HepG2 (cell line): Measurements from ENCODE around the gene CD7. TPM values are rescaled to one million over a fixed set of nuclear protein-coding genes. Genes with fewer than 3 reads are reported as not detected.

Source experiments
- ATAC-seq: fragments of 200-7000 bp; cut with Tn5 transposase; 3 replicates; pipeline ENCODE4 v1.9.1; 2020; ENCODE audit warnings: mild to moderate bottlenecking, moderate library complexity
- BruUV-seq: library from RNA; stranded (reverse); fragments of 400-500 nt; replicated peaks from 2 replicates; lab custom pipeline; 2021; lab: Mats Ljungman, UMichigan
- CTCF ChIA-PET: fragments of 300-600 bp; formaldehyde crosslinking; extraction: SDS; loops from one replicate; lab custom pipeline; 2021; ENCODE audit warnings: low total read pairs, inconsistent platforms, low intra/inter-chr PET ratio; lab: Yijun Ruan, JAX
- POLR2A ChIA-PET: fragments of 350-600 bp; sonication (Branson Sonifier 250); formaldehyde crosslinking; loops from one replicate; lab custom pipeline; 2020; ENCODE audit warnings: antibody characterized with exemption, inconsistent platforms; lab: Yijun Ruan, JAX
- DNase-seq: peaks from one replicate; pipeline ENCODE4 v3.0.0-alpha.2; 2015; ENCODE audit warnings: low spot score
- FAIRE-seq: peaks from 3 replicates; lab custom pipeline; 2011; peaks lifted over from hg19 to GRCh38; lab: Jason Lieb, UNC
- H2AFZ ChIP-seq: one replicate; pipeline ENCODE4 v1.6.1; 2011; ENCODE audit warnings: low read length, inconsistent platforms
- H3K27ac ChIP-seq: fragments of 300-600 bp; 3 replicates; pipeline ENCODE4 v1.8.0; 2011; ENCODE audit warnings: mixed run types, mild to moderate bottlenecking, mixed read lengths, low read length, inconsistent platforms; ENCODE audit not compliant: insufficient read depth; ENCODE audit errors: extremely low read length
- H3K27me3 ChIP-seq, 2 experiments: fragments of 200-600 bp in 1 of 2; 2 replicates in 1 of 2; 3 replicates in 1 of 2; pipeline versions ENCODE4 v1.6.0 to v1.8.0; 2011; ENCODE audit warnings: low read length in 2 of 2, mild to moderate bottlenecking in 2 of 2, moderate library complexity in 2 of 2, inconsistent platforms in 1 of 2; ENCODE audit not compliant: insufficient read depth in 2 of 2, control insufficient read depth in 1 of 2
- H3K36me3 ChIP-seq, 2 experiments: fragments of 200-600 bp in 1 of 2; replicated peaks in 1 of 2; 2 replicates in 1 of 2; 3 replicates in 1 of 2; pipeline versions ENCODE4 v1.5.1 to v1.8.0; 2011; ENCODE audit warnings: low read length in 2 of 2, inconsistent platforms in 1 of 2; ENCODE audit not compliant: insufficient read depth in 2 of 2, control insufficient read depth in 1 of 2
- H3K4me1 ChIP-seq: 2 replicates; pipeline ENCODE4 v1.5.1; 2012; ENCODE audit warnings: low read length, inconsistent platforms; ENCODE audit not compliant: insufficient read depth
- H3K4me2 ChIP-seq: 2 replicates; pipeline ENCODE4 v1.6.0; 2011; ENCODE audit warnings: low read depth, low read length, inconsistent platforms
- H3K4me3 ChIP-seq, 3 experiments: fragments of 200-600 bp in 1 of 3; sonication (generic), shearing (Covaris generic) in 1 of 3; replicated peaks in 1 of 3; 2 replicates each; pipeline ENCODE4 v1.5.1; 2011 to 2016; ENCODE audit warnings: low read length in 3 of 3, inconsistent platforms in 2 of 3, low read depth in 2 of 3, mild to moderate bottlenecking in 2 of 3, control low read depth in 1 of 3, mixed read lengths in 1 of 3; ENCODE audit not compliant: insufficient read depth in 1 of 3
- H3K79me2 ChIP-seq: one replicate; pipeline ENCODE4 v1.6.1; 2011; ENCODE audit warnings: low read length, inconsistent platforms; ENCODE audit not compliant: insufficient read depth
- H3K9ac ChIP-seq: 2 replicates; pipeline ENCODE4 v1.6.0; 2011; ENCODE audit warnings: mild to moderate bottlenecking, low read depth, low read length, inconsistent platforms; ENCODE audit not compliant: insufficient read depth
- H3K9me3 ChIP-seq: 2 replicates; pipeline ENCODE4 v1.5.1; 2012; ENCODE audit warnings: mild to moderate bottlenecking, low read length
- H4K20me1 ChIP-seq: 2 replicates; pipeline ENCODE4 v1.6.0; 2011; ENCODE audit warnings: inconsistent platforms, mild to moderate bottlenecking, low read length, moderate library complexity; ENCODE audit not compliant: insufficient read depth
- AGO2 ChIP-seq: fragments of 200-400 bp; formaldehyde crosslinking; optimal IDR thresholded peaks from 2 replicates; pipeline ENCODE3; 2017; ENCODE audit warnings: mild to moderate bottlenecking, low read depth, low read length, moderate library complexity
- ASH2L ChIP-seq: fragments of 300-600, 200-600 bp; sonication (generic); IDR thresholded peaks from 2 replicates; pipeline ENCODE4 v1.7.0; 2017; ENCODE audit warnings: low read depth, mild to moderate bottlenecking, moderate library complexity, mixed read lengths, low read length; ENCODE audit not compliant: insufficient read length
- DPF2 ChIP-seq: sonication (generic); formaldehyde crosslinking; IDR thresholded peaks from 2 replicates; pipeline ENCODE4 v1.4.0; 2020; ENCODE audit warnings: mild to moderate bottlenecking, low read depth, missing genetic modification reagents, borderline replicate concordance
- GATAD2A ChIP-seq: IDR thresholded peaks from 2 replicates; pipeline ENCODE4 v1.6.1; 2016
- HNRNPL ChIP-seq: fragments of 200-400 bp; formaldehyde crosslinking; IDR thresholded peaks from 2 replicates; pipeline ENCODE4 v1.6.1; 2017; ENCODE audit warnings: mild to moderate bottlenecking, low read depth, low read length
- IRF1 ChIP-seq: sonication (generic); formaldehyde crosslinking; IDR thresholded peaks from 2 replicates; pipeline ENCODE4 v1.4.0; 2020; ENCODE audit warnings: low read depth, mild to moderate bottlenecking, missing genetic modification reagents
- MAFF ChIP-seq: IDR thresholded peaks from 2 replicates; pipeline ENCODE4 v1.6.1; 2011; ENCODE audit warnings: low read depth, low read length, improper control_type of control experiment
- NCOA2 ChIP-seq: sonication (generic); formaldehyde crosslinking; IDR thresholded peaks from 2 replicates; pipeline ENCODE4 v1.8.0; 2022; ENCODE audit warnings: inconsistent platforms
- POLR2A ChIP-seq, 2 experiments: IDR thresholded peaks; 2 replicates each; pipeline ENCODE4 v1.6.1; 2011; ENCODE audit warnings: low read depth in 2 of 2, low read length in 2 of 2, mild to moderate bottlenecking in 1 of 2, moderate library complexity in 1 of 2; ENCODE audit not compliant: insufficient read depth in 1 of 2
- PPARG ChIP-seq: conservative IDR thresholded peaks from 2 replicates; pipeline ENCODE4 v1.6.1; 2016; ENCODE audit warnings: missing biosample characterization, missing genetic modification reagents
- RXRA ChIP-seq: sonication (generic); formaldehyde crosslinking; IDR thresholded peaks from 2 replicates; pipeline ENCODE4 v1.5.1; 2020; ENCODE audit warnings: missing genetic modification reagents
- SRSF1 ChIP-seq: fragments of 200-400 bp; formaldehyde crosslinking; optimal IDR thresholded peaks from 2 replicates; pipeline ENCODE3; 2017; ENCODE audit warnings: mild to moderate bottlenecking, low read depth, low read length, moderate library complexity
- TARDBP ChIP-seq: sonication (generic); formaldehyde crosslinking; IDR thresholded peaks from 2 replicates; pipeline ENCODE4 v1.8.0; 2022; ENCODE audit warnings: mild to moderate bottlenecking, missing genetic modification reagents
- TEAD2 ChIP-seq: sonication (generic); formaldehyde crosslinking; IDR thresholded peaks from 2 replicates; pipeline ENCODE4 v1.9.0; 2021; ENCODE audit warnings: missing genetic modification reagents
- TRIM22 ChIP-seq: fragments of 450-650 bp; IDR thresholded peaks from 2 replicates; pipeline ENCODE4 v1.6.1; 2017
- ZBTB25 ChIP-seq: IDR thresholded peaks from 2 replicates; pipeline ENCODE4 v1.6.1; 2018; ENCODE audit warnings: missing genetic modification reagents
- ZNF615 ChIP-seq: sonication (generic); formaldehyde crosslinking; IDR thresholded peaks from 2 replicates; pipeline ENCODE4 v1.5.0; 2020; ENCODE audit warnings: mild to moderate bottlenecking, missing genetic modification reagents, borderline replicate concordance
- ZNF75D ChIP-seq: sonication (generic); formaldehyde crosslinking; IDR thresholded peaks from 2 replicates; pipeline ENCODE4 v1.8.1; 2023; ENCODE audit warnings: missing genetic modification reagents, mild to moderate bottlenecking, borderline replicate concordance
- WGBS: methylation state at CpG from one replicate; pipeline ENCODE4 v1.1.6; 2017; ENCODE audit warnings: low lambda C conversion rate; 5-methylcytosine and 5-hydroxymethylcytosine counted together
- in situ Hi-C: cut with HindIII; loops from 2 replicates; pipeline ENCODE4 v1.10.0; 2017; ENCODE audit warnings: low pct_unique_long_range_greater_than_20kb; ENCODE audit not compliant: extremely low pct_ligation_motif_present
- intact Hi-C: fragments of 100-400 bp; cut with micrococcal nuclease; formaldehyde crosslinking; loops from one replicate; pipeline ENCODE4 v1.10.0; 2022; ENCODE audit not compliant: unreplicated experiment
- polyA plus RNA-seq, 8 experiments: library from polyadenylated mRNA; depleted of rRNA in 3 of 8; stranded (reverse) in 7 of 8; unstranded in 1 of 8; fragments of >200 nt; fragmentation: Illumina TruSeq in 4 of 8; extraction: Trizol in 4 of 8; gene quantifications; 2 replicates each; pipeline versions ENCODE4 v1.2.1 to v1.2.3, GENCODE V29; 2011 to 2016; ENCODE audit warnings: low read depth in 4 of 8, missing spikeins in 1 of 8, mixed read lengths in 1 of 8; ENCODE audit not compliant: insufficient read depth in 1 of 8
- total RNA-seq, 5 experiments: library from RNA; depleted of rRNA; stranded (reverse); fragments of >200 nt; fragmentation: Illumina TruSeq; extraction: Trizol; gene quantifications; 2 replicates each; pipeline ENCODE4 v1.2.3, GENCODE V29; 2016; ENCODE audit warnings: low read depth in 1 of 5

The CD7 gene
- total and polyA plus RNA-seq, 2 of the 13 experiments (the other 11 are each of a cell fraction or from before 2014, with no cell fraction given) = 67.6 to 76.4 TPM

GRCh38 chr17:82342361-82343079 lies 25.1 kb upstream of the CD7 start (continued):
- TF ChIP-seq TRIM22 = no peak
- no peak for TF ChIP-seq MAFF
- no peak for TF ChIP-seq PPARG

GRCh38 chr17:82339634-82340580 lies 22.5 kb upstream of the CD7 start:
- peak overlapping the region; percentile 72 for H3K27ac ChIP-seq
- in situ Hi-C loops (no loop called here), intact Hi-C loops (loop anchor here (5.0 to 10.0 kb wide), 2 partner anchors 38 to 175 kb away; partner anchors contain the start of gene FOXK2)
- ATAC-seq = no peak
- WGBS = 60% methylated on average over 10 of the region's 10 CpGs
- ChIA-PET CTCF (no interaction called here), POLR2A (interaction anchor here (1.0 to 20.8 kb wide), 7 partner anchors 9 to 40 kb away, joined by 4 to 270 read pairs (median 4); partner anchors contain the start of gene CD7)
- peak overlapping the region; percentile 48 to 69 (median 56) for H3K4me3 ChIP-seq
- BruUV-seq = no TSS peak
- H3K36me3 ChIP-seq = no peaks in the 10 kb centered on the region
- FAIRE-seq = no peak
- H2AFZ ChIP-seq = no peak overlapping the region
- H3K9me3 ChIP-seq = no peaks in the 10 kb centered on the region
- H4K20me1 ChIP-seq = no peaks in the 10 kb centered on the region
- peaks cover 12% of the 10 kb centered on the region for H3K79me2 ChIP-seq
- H3K4me2 ChIP-seq = peak overlapping the region; percentile 90
- H3K9ac ChIP-seq = peak overlapping the region; percentile 75
- H3K27me3 ChIP-seq = no peaks in the 10 kb centered on the region
- no peak for DNase-seq
- H3K4me1 ChIP-seq = peaks cover 81% of the 10 kb centered on the region
- TF ChIP-seq SRSF1 = peak; percentile 49
- TF ChIP-seq TEAD2 (CRISPR knock-in tag) = no peak
- no peak for TF ChIP-seq DPF2
- TF ChIP-seq NCOA2 (CRISPR knock-in tag) = 0 out of 2 replicates have a peak, but pooled peaks have one; percentile 39
- 0 out of 2 replicates have a peak, but pooled peaks have one; percentile 31 for TF ChIP-seq ZNF615 (CRISPR knock-in tag)
- 0 out of 2 replicates have a peak, but pooled peaks have one; percentile 4 for TF ChIP-seq TARDBP (CRISPR knock-in tag)
- no peak for TF ChIP-seq IRF1 (CRISPR knock-in tag)
- TF ChIP-seq POLR2A (IDR thresholded peaks at IDR 0.05; ENCODE audit: insufficient read depth in 1 of 2, low read depth in 2 of 2, low read length in 2 of 2) = peak in 1 of 2 experiments; percentile 2; a peak in 1 of 4 replicates
- no peak for TF ChIP-seq ZBTB25 (CRISPR knock-in tag)
- 0 out of 2 replicates have a peak, but pooled peaks have one; percentile 5 for TF ChIP-seq RXRA (CRISPR knock-in tag)
- TF ChIP-seq GATAD2A = 0 out of 2 replicates have a peak, but pooled peaks have one; percentile 17
- peak; percentile 5 for TF ChIP-seq AGO2
- 0 out of 2 replicates have a peak, but pooled peaks have one; percentile 25 for TF ChIP-seq ZNF75D
- TF ChIP-seq HNRNPL = 0 out of 2 replicates have a peak, but pooled peaks have one; percentile 48
- TF ChIP-seq ASH2L = peak; percentile 8
